Sigmoid colon (tissue), 7 donors: ENCODE data around the gene FSTL5. TPM values are rescaled to one million over a fixed set of nuclear protein-coding genes. Genes with fewer than 3 reads are reported as not detected.

ENCODE experiments used
- DNase-seq: peaks from one replicate; pipeline ENCODE4 v3.0.0-alpha.2; 2019
- H3K27ac ChIP-seq, 4 donors: fragments of 200-600 bp; sonication (generic); one replicate each; pipeline ENCODE4 v1.5.1; 2016 to 2019; ENCODE audit warnings: mild to moderate bottlenecking in 1 of 4
- H3K27me3 ChIP-seq, 3 donors: fragments of 200-600 bp; sonication (generic); one replicate each; pipeline ENCODE4 v1.5.1; 2019; ENCODE audit warnings: mild to moderate bottlenecking in 1 of 3
- H3K36me3 ChIP-seq, 4 donors: fragments of 200-600 bp; sonication (generic); one replicate each; pipeline ENCODE4 v1.5.1; 2016 to 2019
- H3K4me1 ChIP-seq, 4 donors: fragments of 200-600 bp; sonication (generic); one replicate each; pipeline ENCODE4 v1.5.1; 2017 to 2019
- H3K4me3 ChIP-seq, 4 donors: fragments of 200-600 bp; sonication (generic); one replicate each; pipeline ENCODE4 v1.5.1; 2017 to 2019; ENCODE audit warnings: mild to moderate bottlenecking in 2 of 4, moderate library complexity in 1 of 4
- H3K9me3 ChIP-seq, 4 donors: fragments of 200-600 bp in 3 of 4; sonication (generic) in 3 of 4; one replicate each; pipeline versions ENCODE4 v1.5.1 to v1.6.1; 2013 to 2019
- CTCF ChIP-seq, 4 experiments: fragments of 450-650 bp in 3 of 4; fragments of 200-600 bp in 1 of 4; IDR thresholded peaks; one replicate each; pipeline ENCODE4 v1.5.1; 2016 to 2019; ENCODE audit warnings: antibody characterized with exemption in 4 of 4, mild to moderate bottlenecking in 3 of 4, moderate library complexity in 2 of 4
- EP300 ChIP-seq, 4 donors: sonication (generic); formaldehyde crosslinking; IDR thresholded peaks; one replicate each; pipeline ENCODE4 v1.6.1; 2017; ENCODE audit warnings: antibody characterized with exemption in 4 of 4
- POLR2A ChIP-seq, 2 donors: fragments of 450-650 bp; IDR thresholded peaks; one replicate each; pipeline ENCODE4 v1.6.1; 2016; ENCODE audit warnings: antibody characterized with exemption in 2 of 2, mild to moderate bottlenecking in 2 of 2, moderate library complexity in 2 of 2
- POLR2AphosphoS5 ChIP-seq, 4 donors: sonication (generic); formaldehyde crosslinking; IDR thresholded peaks; one replicate each; pipeline ENCODE4 v1.6.1; 2017; ENCODE audit warnings: antibody characterized with exemption in 4 of 4
- WGBS, 2 donors: extraction: QIAGEN DNeasy Blood & Tissue Kit; methylation state at CpG; one replicate each; pipeline ENCODE4 v1.1.7; 2013; 5-methylcytosine and 5-hydroxymethylcytosine counted together
- intact Hi-C: fragments of 100-400 bp; cut with DNase I; formaldehyde crosslinking; loops from one replicate; pipeline ENCODE4 v1.15.1; 2023
- polyA plus RNA-seq, 3 donors: library from polyadenylated mRNA; stranded (reverse); fragments of 200-250 nt; gene quantifications; one replicate each; pipeline ENCODE4 v1.2.3, GENCODE V29; 2013
- total RNA-seq, 4 donors: library from RNA; depleted of rRNA; stranded (reverse); fragments of >200 nt; gene quantifications; one replicate each; pipeline ENCODE4 v1.1.0, GENCODE V29; 2016
- donor health status: healthy with polysubstance abuse.
- donor health status: Bipolar disorder and iron deficiency.
- donor health status: healthy.

FSTL5 gene
- total and polyA plus RNA-seq, 7 donors: 0.42 to 1.8 (median 0.82) TPM; not detected in 2

GRCh38 chr4:162131256-162131655 is 32.5 kb downstream of the FSTL5 start:
- no peak overlapping the region for H3K27ac ChIP-seq
- no peaks in the 10 kb centered on the region for H3K36me3 ChIP-seq
- H3K9me3 ChIP-seq: no peaks in the 10 kb centered on the region
- no peaks in the 10 kb centered on the region for H3K4me1 ChIP-seq
- TF ChIP-seq POLR2AphosphoS5 (IDR thresholded peaks at IDR 0.05) (no peak), EP300 (IDR thresholded peaks at IDR 0.05) (no peak), POLR2A (IDR thresholded peaks at IDR 0.05) (no peak), CTCF (IDR thresholded peaks at IDR 0.05) (no peak)
- DNase-seq: no peak
- no peak overlapping the region for H3K4me3 ChIP-seq
- intact Hi-C loops: no loop called here
- no peaks in the 10 kb centered on the region for H3K27me3 ChIP-seq
- WGBS, 2 donors: 14 to 51% methylated on average over 2 of the region's 2 CpGs

GRCh38 chr4:162126729-162127128 is 37.1 kb downstream of the FSTL5 start:
- Histone ChIP-seq H3K4me3 (no peak overlapping the region), H3K9me3 (no peaks in the 10 kb centered on the region), H3K36me3 (no peaks in the 10 kb centered on the region), H3K27me3 (no peaks in the 10 kb centered on the region), H3K27ac (no peak overlapping the region), H3K4me1 (no peaks in the 10 kb centered on the region)
- TF ChIP-seq EP300 (IDR thresholded peaks at IDR 0.05): no peak
- no peak for TF ChIP-seq POLR2A (IDR thresholded peaks at IDR 0.05)
- TF ChIP-seq POLR2AphosphoS5 (IDR thresholded peaks at IDR 0.05): no peak
- TF ChIP-seq CTCF (IDR thresholded peaks at IDR 0.05): no peak
- WGBS, 2 donors: 57 to 58% methylated on average over 3 of the region's 3 CpGs
- intact Hi-C loops: no loop called here
- DNase-seq: no peak

GRCh38 chr4:162117051-162117450 is 46.7 kb downstream of the FSTL5 start:
- Histone ChIP-seq H3K36me3 (no peaks in the 10 kb centered on the region), H3K27ac (no peak overlapping the region), H3K4me3 (no peak overlapping the region), H3K27me3 (no peaks in the 10 kb centered on the region), H3K4me1 (no peaks in the 10 kb centered on the region), H3K9me3 (no peaks in the 10 kb centered on the region)
- intact Hi-C loops: no loop called here
- WGBS, 2 donors: 64 to 80% methylated on average over 2 of the region's 2 CpGs
- DNase-seq: no peak
- TF ChIP-seq POLR2A (IDR thresholded peaks at IDR 0.05) (no peak), POLR2AphosphoS5 (IDR thresholded peaks at IDR 0.05) (no peak), CTCF (IDR thresholded peaks at IDR 0.05) (no peak), EP300 (IDR thresholded peaks at IDR 0.05) (no peak)

- intact Hi-C loops: no loop called here
- Histone ChIP-seq H3K9me3 (no peaks in the 10 kb centered on the region), H3K36me3 (no peaks in the 10 kb centered on the region), H3K4me1 (no peaks in the 10 kb centered on the region), H3K4me3 (no peak overlapping the region), H3K27ac (no peak overlapping the region), H3K27me3 (no peaks in the 10 kb centered on the region)
- 62 to 65% methylated on average over 13 of the region's 13 CpGs for WGBS, 2 donors
- no peak for DNase-seq
- TF ChIP-seq EP300 (IDR thresholded peaks at IDR 0.05) (no peak), POLR2A (IDR thresholded peaks at IDR 0.05) (no peak), CTCF (IDR thresholded peaks at IDR 0.05) (no peak), POLR2AphosphoS5 (IDR thresholded peaks at IDR 0.05) (no peak)
Observed at GRCh38 chr4:162116095-162116779, 47.6 kb downstream of the FSTL5 start.

GRCh38 chr4:162115333-162115732 is 48.5 kb downstream of the FSTL5 start:
- 35 to 47% methylated on average over 3 of the region's 3 CpGs for WGBS, 2 donors
- intact Hi-C loops: no loop called here
- no peak overlapping the region for H3K27ac ChIP-seq
- DNase-seq: no peak
- TF ChIP-seq POLR2AphosphoS5 (IDR thresholded peaks at IDR 0.05) (no peak), CTCF (IDR thresholded peaks at IDR 0.05) (no peak), EP300 (IDR thresholded peaks at IDR 0.05) (no peak), POLR2A (IDR thresholded peaks at IDR 0.05) (no peak)
- H3K36me3 ChIP-seq: no peaks in the 10 kb centered on the region
- H3K27me3 ChIP-seq: no peaks in the 10 kb centered on the region
- no peaks in the 10 kb centered on the region for H3K9me3 ChIP-seq
- H3K4me3 ChIP-seq: no peak overlapping the region
- H3K4me1 ChIP-seq: no peaks in the 10 kb centered on the region
